ENCODE results near the gene MAN2A2.

DNA sequence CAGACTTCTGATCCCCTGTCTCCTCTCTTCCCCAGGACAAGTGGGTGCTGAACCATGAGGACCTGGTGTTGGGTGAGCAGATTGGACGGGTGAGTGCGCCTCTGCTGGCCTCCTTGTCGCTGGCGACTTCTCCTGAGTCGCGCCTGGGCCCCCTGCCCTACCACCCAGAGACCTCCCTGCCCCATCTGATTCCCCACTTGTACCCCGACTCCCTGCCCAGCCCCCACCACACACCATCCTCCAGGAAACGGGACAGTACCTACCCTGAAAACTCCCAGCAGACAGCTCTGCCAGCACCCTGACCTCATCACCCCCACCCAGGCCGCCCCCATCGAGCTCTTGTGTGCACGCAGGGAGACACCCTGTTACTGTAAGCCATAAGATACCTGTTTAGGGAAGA lies 11.1 kb upstream of the MAN2A2 start:
- TF ChIP-seq JAZF1 (CRISPR knock-in tag; IDR thresholded peaks at IDR 0.05): no peak
- TF ChIP-seq, protein P1, sequence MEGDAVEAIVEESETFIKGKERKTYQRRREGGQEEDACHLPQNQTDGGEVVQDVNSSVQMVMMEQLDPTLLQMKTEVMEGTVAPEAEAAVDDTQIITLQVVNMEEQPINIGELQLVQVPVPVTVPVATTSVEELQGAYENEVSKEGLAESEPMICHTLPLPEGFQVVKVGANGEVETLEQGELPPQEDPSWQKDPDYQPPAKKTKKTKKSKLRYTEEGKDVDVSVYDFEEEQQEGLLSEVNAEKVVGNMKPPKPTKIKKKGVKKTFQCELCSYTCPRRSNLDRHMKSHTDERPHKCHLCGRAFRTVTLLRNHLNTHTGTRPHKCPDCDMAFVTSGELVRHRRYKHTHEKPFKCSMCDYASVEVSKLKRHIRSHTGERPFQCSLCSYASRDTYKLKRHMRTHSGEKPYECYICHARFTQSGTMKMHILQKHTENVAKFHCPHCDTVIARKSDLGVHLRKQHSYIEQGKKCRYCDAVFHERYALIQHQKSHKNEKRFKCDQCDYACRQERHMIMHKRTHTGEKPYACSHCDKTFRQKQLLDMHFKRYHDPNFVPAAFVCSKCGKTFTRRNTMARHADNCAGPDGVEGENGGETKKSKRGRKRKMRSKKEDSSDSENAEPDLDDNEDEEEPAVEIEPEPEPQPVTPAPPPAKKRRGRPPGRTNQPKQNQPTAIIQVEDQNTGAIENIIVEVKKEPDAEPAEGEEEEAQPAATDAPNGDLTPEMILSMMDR (IDR thresholded peaks at IDR 0.05): no peak
- TF ChIP-seq, protein P2, sequence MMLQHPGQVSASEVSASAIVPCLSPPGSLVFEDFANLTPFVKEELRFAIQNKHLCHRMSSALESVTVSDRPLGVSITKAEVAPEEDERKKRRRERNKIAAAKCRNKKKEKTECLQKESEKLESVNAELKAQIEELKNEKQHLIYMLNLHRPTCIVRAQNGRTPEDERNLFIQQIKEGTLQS (CRISPR knock-in tag; conservative IDR thresholded peaks at IDR 0.05): no peak
- TF ChIP-seq, protein P3, sequence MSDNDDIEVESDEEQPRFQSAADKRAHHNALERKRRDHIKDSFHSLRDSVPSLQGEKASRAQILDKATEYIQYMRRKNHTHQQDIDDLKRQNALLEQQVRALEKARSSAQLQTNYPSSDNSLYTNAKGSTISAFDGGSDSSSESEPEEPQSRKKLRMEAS (CRISPR knock-in tag; IDR thresholded peaks at IDR 0.05): no peak
- TF ChIP-seq ZNF263 (CRISPR knock-in tag; IDR thresholded peaks at IDR 0.05; ENCODE audit: low read depth): no peak
- no peak for TF ChIP-seq ZNF121 (CRISPR knock-in tag; IDR thresholded peaks at IDR 0.05)
- TF ChIP-seq, protein P4, sequence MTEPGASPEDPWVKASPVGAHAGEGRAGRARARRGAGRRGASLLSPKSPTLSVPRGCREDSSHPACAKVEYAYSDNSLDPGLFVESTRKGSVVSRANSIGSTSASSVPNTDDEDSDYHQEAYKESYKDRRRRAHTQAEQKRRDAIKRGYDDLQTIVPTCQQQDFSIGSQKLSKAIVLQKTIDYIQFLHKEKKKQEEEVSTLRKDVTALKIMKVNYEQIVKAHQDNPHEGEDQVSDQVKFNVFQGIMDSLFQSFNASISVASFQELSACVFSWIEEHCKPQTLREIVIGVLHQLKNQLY (CRISPR knock-in tag; IDR thresholded peaks at IDR 0.05): no peak
- TF ChIP-seq ZNF317 (CRISPR knock-in tag; IDR thresholded peaks at IDR 0.05; ENCODE audit: borderline replicate concordance, low read depth): no peak
- no peak for TF ChIP-seq SP1 (CRISPR knock-in tag; conservative IDR thresholded peaks at IDR 0.05)
- TF ChIP-seq CREB1 (CRISPR knock-in tag; IDR thresholded peaks at IDR 0.05): no peak
- TF ChIP-seq, protein P5, sequence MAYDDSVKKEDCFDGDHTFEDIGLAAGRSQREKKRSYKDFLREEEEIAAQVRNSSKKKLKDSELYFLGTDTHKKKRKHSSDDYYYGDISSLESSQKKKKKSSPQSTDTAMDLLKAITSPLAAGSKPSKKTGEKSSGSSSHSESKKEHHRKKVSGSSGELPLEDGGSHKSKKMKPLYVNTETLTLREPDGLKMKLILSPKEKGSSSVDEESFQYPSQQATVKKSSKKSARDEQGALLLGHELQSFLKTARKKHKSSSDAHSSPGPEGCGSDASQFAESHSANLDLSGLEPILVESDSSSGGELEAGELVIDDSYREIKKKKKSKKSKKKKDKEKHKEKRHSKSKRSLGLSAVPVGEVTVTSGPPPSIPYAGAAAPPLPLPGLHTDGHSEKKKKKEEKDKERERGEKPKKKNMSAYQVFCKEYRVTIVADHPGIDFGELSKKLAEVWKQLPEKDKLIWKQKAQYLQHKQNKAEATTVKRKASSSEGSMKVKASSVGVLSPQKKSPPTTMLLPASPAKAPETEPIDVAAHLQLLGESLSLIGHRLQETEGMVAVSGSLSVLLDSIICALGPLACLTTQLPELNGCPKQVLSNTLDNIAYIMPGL (CRISPR knock-in tag; IDR thresholded peaks at IDR 0.05): no peak

Measured in WTC11 (cell line).